DLD1 (cell line): ENCODE data around the gene FOCAD.

Experiments used
- in situ Hi-C: cut with HindIII; loops from 2 replicates; pipeline ENCODE4 v1.10.0; 2017; ENCODE audit warnings: low sequenced_read_pairs

FOCAD gene

DNA sequence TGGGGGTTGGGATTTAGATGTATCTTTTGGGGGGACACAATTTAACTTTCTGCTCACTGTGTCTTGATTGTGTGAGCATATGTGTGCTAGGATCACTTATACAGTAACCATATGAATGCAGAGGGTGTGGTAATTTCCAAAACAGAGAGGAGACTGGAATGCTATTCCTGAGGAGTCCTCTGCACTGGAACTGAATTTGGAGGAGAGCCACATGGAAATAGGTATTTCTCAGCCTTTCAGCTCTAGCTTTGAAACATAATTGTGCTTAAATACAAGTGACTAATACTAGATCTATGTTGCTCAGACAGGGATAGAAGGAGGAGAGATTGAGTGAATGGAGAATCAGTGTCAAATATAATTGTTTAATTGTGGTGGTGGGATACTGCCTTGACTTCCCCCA is 45.5 kb downstream of the FOCAD start:
- in situ Hi-C loops, result no loop called here

DNA sequence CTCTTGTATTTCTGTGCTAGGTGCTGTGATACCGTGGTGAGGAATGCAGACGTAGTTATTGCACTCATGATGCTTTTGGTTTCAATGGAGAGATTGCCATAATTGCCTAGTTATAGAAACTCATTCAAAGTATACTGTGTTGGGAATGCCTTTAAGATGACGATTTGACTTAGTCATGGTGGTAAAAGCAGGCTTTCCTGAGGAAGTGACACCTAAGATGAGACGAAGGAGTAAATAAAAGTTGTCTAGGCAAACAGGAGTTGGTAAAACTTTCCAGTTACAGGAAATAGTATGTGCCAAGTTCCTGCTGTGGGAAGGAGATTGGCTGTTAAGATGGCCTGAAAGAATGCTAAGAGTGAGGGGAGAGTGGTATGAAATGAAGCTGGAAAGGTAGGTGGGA is 48.1 kb downstream of the FOCAD start:
- in situ Hi-C loops, result no loop called here

DNA sequence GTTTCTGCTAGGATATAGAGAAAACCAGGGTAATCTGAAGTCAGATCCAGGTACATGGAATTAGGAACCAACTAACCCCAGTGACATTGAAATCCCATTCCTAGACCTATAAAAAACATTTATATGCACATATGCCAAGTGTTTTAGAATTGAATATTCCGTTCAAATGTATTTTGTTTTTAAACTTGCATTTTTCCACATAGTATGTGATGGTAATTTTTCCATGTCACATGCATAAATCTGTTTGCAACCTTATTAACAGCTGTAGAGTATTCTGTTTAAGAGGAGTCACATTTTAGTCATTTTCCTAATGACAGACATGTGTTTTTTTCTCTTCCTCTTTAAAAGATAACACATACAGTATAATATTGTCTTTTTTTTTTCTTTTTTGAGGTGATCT is 50.2 kb downstream of the FOCAD start:
- in situ Hi-C loops, result no loop called here

DNA sequence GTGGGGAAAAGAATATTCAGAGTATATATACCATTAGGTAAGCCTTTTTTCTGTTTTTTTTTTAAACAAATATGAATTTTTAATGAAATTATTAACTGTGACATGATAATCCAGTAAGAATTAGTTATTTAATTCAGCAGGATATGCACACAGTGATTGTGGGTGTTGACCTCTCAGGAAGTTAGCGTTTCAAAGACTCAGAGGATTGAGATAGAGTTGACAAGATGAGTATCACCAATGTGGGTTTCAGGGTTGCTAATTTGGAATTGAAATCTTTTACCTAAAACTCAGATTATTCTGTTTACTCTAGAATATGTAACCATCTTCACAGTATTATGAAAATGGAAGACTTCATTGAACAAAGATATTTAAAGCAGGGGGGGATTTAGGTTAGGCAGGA is 56.2 kb downstream of the FOCAD start:
- in situ Hi-C loops, result no loop called here

DNA sequence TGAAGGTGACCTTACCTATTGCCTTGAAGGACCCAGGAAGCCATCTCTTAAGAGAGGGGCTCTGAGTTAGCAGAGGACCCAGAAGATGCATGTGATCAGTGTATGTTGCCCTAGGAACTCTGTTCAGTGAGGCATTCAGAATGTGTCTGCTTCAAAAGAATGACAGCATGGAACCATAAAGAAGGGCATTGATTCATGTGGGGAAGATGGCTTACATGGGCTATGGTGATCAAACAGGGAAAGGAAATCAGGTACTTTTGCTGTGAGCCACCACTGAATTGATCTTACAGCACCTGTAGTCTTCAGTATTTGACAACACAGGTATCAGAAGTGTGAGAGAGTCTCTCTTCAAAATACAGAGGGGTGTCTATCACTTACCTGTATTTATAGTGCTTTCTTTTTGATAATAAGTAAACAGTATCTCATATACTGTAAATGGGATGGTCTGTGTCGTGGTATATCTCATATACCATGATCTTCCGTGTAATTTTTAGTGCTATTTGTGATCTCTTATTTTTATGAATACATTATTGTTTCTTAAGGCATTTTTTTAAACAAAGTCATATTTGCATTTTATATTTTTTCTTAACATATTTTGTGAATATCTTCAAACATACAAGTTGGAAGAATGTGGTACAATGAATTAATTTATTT is 57.0 kb downstream of the FOCAD start:
- in situ Hi-C loops, result no loop called here

DNA sequence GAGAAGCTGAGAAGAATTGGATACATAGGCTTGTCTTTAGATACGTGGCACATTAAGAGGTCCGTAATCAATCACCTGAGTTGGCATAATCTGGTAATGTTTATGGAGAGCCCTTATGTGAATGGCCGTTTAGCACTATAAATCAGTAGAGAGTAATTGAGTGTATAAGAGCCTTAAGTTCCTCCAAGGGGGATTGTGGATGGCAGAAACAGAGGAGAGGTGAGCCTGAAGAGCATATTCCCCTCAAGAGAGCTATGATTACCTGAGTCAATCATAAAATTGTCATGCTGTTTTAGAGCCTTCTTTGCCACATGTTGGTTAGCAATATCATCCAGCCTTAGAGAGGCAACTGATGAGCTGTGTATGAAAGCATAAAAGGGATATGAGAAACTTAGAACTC is 58.8 kb downstream of the FOCAD start:
- in situ Hi-C loops, result no loop called here

DNA sequence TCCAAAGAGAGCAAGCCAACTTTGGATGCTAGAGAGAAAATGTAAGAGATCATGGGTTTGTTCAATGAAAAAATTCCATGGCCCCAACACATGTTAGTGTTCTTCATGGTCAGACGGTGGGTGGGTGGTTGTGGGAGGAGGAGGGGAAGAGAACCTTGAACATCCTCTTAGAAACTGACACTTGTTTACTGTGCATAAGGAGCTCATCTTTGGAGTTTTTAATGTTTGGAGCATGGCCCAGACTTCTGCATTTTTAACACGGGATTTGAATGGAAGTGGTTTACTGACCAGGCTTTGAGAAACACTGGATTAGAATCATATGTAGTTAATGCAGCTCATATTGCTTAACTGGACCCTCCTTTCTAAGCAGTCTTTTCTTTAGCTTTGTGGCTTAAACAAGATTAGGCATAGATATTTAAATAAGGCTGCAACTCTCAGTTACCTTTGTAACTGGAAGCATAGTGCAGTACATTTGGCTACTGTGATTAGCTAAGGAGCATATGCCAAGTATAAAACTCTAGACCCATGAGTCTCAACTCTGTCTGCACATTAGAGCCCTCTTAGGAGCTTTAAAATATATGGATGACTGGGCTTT is 60.1 kb downstream of the FOCAD start:
- in situ Hi-C loops, result no loop called here

DNA sequence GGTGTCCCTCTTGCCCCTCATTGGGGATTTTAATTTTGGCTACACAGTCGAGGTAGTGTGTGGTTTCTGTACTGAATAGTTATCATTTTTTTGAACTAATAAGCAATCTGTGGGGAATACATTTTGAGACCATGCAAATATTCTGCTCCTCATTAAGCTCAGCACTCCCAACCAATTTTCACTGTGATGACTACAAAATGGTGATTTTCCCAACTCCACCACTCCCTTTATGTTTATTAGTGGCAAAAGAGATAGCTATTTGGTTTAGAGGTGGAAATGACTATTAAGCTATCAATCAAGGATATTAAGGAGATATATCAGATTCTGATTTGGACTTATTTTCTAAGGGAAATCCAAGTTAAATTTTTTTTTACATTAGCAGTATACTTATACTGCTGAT is 62.9 kb downstream of the FOCAD start:
- in situ Hi-C loops, result no loop called here

DNA sequence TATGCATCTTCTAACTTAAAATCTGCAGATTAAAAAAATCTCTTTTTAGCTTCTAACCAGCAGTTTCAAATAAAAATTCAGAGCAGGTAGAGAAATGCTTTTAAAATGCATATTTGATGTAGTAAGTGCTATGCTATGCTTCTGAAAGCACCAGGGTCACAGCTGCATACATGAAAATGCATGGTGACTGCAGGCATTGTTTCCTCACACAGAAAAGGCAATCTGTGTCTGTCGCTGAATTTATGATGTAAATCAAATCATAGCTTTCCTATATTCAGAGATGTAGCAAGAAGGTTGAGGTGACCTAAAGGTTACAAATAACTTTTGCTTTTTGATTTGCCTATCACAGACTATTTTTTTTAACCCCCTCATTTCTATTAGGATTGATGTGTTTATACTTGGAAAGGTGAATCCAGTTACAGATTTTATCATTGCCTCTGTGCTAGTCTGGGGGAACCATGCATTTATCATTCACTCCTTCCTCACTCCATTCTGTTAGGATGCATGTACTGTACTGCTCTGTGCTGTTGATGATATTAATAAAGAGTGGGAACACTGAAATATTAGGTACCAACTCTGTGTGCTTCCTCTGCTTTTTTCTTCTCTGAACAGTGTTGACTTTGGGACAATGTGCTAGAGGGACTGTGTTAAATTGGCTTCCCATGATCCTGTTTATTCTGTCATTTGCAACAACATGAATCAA is 65.6 kb downstream of the FOCAD start:
- in situ Hi-C loops, result no loop called here

DNA sequence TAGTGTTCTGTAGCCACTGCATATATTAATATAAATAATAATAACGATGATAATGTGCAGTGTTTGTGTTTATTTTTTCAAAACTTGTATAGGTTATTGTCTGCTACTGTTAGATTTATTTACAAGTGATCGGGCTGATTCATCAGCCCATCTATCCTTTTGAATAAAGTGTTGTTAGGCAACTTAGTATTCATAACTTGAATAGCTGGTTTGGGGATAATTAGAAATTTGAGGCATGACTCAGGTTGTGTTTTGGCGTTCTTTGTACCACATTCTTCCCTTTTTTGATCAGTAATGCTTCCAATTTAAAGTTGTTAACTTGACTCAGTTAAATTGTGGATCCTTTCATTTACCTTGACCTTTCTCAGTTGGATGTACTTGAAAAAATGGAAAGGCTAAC is 69.7 kb downstream of the FOCAD start:
- in situ Hi-C loops, result no loop called here

DNA sequence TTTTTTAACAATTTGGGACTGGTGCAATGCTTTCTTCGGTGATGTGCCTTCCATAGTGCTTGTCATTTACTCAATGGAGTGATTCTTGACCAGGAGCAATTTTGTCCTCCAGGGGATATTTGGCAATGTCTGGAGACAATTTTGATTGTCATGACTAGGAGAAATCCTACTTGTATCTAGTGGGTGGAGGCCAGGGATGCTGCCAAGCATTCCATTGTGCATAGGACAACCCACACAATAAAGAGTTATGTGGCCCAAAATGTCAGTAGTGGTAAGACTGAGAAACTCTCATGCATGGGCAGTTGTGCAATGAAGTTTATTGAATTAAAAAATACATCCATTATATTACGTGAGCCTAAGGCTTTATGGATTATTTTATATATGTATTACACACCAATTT is 70.5 kb downstream of the FOCAD start:
- in situ Hi-C loops, result no loop called here

DNA sequence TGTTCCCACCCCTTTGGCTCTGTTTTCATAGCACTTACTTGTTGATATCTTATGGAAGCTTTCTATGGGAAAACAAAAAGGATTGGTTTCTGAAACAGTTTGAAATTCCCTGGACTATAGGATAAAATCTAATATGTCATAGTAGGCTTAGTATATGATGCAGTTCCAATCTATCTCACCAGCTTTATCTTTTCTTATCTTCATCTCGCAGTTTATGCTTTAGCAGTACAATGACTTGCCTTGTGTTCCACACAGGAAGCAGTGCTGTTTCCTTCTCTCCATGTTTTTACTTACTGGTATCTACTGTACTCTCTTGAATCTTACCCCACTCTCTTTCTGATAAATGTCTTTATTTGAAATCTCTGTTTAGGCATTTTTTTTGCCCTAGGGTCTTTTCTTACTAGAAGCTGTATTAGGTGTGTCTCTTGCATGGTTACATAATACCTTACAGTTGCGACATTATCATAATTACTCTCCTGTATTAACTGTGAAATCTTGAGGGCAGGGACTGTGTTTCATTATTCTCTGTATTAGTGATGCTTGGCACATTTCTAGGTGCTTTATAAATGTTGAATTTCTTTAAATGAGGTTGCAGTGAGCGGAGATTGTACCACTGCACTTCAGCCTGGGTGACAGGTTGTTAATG is 76.3 kb downstream of the FOCAD start:
- in situ Hi-C loops, result no loop called here

DNA sequence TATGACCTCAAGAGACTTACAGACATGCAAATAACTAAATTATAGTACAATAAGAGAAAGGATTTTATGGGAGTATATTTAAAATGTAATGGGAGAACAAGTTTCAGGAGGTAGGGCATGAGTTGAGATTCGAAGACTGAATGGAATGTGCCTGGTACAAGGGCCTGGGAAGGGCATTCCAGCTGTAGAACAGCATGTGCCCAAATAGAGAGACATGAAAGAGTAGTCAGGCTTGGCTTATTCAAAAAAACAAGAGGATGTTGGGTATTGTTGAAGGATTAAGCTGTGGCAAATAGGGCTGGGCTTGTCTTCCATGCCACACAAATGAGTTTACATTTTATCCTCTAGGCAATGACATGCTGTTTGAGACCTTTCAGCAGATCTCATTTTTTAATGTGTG is 86.9 kb downstream of the FOCAD start:
- in situ Hi-C loops, result no loop called here

DNA sequence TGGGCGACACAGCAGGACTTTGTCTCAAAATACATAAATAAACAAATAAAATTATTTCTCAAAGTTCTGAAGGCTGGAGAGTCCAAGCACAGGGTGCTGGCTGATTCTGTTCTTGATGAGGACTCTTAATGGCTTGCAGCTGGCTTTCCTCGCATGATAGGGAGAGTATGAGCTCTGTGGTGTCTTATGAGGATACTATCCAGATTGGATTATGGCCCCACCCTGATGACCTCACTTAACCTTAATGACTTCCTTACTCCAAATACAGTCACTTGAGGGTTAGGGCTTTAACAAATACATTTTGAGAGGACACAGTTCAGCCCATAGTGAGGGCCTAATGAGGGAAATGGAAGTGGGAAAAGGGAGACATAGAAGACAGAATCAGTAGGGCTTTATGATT is 87.7 kb downstream of the FOCAD start:
- in situ Hi-C loops, result no loop called here

DNA sequence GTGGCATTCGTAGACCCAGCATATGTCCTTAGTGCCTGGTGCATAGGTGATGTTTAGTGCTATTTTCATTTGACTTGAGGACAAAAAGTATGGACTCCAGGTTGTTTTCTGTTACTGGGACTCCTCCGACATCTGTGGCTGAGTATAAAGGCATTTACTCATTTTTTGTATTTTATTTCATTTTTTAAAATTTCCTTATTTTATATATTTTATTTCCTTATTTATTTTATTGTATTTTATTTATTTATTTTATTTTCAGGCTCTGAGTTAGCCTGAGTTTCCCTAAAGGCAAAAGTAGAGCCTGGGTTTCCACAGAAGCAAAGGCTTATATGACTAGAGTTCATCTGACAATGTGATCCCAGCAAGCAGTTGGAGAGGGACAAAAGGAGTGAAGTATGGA is 91.6 kb downstream of the FOCAD start:
- in situ Hi-C loops, result no loop called here

DNA sequence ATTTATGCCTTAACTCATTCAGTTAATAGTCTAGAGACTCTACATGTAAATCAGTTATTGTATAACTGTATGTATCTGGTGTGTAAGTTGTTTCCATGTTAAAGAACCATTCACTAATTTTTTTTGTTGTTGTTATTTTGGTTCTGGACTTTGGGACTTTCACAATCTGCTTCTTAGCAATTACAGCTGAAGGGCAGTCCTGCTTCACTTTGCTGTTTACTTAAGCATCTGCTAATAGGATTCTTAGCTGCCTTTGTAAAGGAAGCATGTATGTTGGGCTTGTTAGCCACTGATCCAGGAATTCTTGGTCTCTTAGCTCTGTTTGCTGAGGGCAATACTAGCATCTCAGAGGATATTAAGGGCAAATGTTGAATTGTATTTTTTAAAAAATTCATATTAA is 97.0 kb downstream of the FOCAD start:
- in situ Hi-C loops, result no loop called here

DNA sequence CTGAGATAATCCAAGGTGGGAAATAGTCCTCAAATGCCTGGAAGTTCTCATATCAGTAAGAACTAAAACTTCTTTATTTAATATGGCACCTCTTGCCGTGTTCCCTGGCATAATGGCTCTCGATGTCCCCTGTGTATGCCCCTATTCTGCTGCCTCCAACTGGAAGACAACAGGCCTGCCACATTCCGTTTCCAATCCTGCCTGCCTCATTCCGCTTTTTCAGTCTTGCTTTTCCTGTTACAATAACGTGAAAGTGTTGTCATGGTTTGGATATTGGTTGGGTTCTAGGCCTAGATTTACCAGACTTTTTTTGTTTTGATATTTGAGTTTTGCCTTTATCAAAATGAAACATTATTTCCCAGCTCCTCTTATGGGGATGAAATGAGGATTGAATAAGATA is 98.2 kb downstream of the FOCAD start:
- in situ Hi-C loops, result no loop called here

DNA sequence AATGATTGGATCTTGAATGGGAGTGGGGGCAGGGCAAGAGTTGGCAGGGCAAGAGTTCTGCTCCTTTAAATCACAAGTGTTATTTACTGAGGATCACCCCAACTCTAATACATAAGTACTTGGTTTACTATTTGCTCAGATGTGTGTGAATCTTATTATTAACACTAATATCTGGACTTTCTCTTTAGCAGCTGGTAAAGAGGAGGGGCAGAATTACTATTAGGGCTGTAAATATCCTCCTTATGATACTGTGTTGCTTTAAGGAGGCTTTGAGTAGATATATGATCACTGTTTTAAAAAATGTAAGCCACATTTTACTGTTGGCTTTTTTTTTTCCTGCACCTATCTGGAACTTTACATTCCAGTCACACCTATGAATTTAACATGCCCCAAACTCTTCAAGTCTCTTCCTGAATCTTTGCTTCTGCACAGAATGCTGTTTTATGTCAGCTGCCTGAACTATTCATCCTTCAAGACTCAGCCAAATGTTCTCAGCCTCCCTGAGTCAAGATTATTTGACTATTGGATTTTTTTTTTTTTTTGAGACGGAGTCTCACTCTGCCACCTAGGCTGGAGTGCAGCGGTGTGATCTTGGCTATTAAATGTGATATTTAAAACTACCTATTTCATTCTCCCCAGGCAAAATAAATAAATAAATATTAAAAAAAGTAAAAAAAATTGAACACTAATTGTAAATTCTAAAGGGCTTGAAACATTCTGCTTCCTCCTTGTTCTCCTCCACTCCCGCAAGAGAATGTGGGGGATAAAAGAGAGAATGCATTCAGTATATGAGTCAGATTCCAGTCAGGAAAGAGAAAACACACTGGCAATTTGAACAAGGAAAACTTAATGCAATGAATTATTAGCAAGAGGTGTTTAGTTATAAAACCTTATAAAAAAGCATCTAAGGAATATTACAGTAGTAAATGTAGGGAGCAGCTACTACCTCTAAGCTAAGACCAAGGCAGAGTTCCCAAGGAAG is 99.3 kb downstream of the FOCAD start:
- in situ Hi-C loops, result no loop called here

DNA sequence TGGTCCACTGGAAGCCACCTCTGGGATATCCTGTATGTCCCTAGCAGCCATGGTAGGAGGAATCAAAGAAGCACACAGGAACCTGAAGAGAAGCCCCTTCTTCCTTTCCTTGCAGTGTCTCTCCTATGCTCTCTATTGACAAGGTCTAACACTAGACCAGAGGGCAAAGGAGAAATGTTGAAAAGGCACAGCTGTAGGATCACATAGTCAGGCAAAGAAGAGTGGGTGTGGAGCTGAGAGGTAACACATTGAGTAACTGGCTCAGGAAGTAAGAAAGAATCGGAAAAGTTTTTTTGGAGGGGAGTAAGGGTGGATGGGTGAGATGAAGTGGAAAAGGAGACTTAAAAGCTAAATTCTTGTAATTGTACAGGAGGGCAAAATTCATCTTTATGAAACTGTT is 100.1 kb downstream of the FOCAD start:
- in situ Hi-C loops, result no loop called here

DNA sequence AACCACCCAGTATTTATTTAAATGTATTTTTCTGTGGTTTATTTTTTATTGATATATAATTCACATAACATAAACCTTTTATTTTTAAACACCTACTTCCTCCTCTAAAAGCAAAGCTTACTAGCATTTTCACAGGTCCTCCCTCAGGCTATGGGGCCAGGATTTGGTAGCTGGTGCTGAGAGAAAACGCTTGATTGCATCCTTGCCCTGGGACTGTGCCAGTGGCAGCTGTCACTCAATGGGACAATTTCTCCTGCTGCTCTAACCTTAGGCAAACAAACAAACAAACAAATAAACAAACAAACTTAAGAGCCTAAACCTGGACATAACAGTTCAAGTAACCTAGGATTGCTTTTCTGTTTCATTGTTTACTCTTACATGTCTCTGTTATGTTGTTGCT is 102.7 kb downstream of the FOCAD start:
- in situ Hi-C loops, result no loop called here
